ENCODE measurements around the gene EXOC6B. TPM values are rescaled to one million over a fixed set of nuclear protein-coding genes. Genes with fewer than 3 reads are reported as not detected.

Gene EXOC6B
- total RNA-seq, 1 experiment from 2014 or later, result 34.3 TPM

DNA sequence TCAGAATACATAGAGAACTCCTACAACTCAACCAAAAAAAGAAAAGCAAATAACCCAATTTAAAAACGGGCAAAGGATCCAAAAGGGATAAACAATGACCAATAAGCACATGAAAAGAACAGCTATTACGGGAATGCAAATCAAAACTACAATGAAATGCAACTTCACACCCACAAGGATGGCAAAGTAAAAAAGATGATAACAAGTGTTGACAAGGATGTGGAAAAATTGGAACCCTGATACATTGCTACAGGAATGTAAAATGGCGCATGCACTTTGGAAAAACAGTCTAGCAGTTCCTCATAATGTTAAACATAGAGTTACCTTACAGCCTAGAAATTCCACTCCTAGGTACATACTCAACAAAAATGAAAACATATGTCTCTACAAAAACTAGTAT, 4.7 kb downstream of the EXOC6B start:
- no peak overlapping the region for H2AFZ ChIP-seq
- H3K27me3 ChIP-seq (ENCODE audit: insufficient read depth, low read depth), result no peaks in the 10 kb centered on the region
- POLR2A ChIA-PET (ENCODE audit: unreplicated experiment), result no interaction called here
- H3K4me2 ChIP-seq, result no peak overlapping the region
- no peaks in the 10 kb centered on the region for H3K9me3 ChIP-seq (ENCODE audit: insufficient read depth, low read depth)
- TF ChIP-seq EZH2 (IDR thresholded peaks at IDR 0.05; ENCODE audit: low read depth), result no peak
- TF ChIP-seq, protein P1, sequence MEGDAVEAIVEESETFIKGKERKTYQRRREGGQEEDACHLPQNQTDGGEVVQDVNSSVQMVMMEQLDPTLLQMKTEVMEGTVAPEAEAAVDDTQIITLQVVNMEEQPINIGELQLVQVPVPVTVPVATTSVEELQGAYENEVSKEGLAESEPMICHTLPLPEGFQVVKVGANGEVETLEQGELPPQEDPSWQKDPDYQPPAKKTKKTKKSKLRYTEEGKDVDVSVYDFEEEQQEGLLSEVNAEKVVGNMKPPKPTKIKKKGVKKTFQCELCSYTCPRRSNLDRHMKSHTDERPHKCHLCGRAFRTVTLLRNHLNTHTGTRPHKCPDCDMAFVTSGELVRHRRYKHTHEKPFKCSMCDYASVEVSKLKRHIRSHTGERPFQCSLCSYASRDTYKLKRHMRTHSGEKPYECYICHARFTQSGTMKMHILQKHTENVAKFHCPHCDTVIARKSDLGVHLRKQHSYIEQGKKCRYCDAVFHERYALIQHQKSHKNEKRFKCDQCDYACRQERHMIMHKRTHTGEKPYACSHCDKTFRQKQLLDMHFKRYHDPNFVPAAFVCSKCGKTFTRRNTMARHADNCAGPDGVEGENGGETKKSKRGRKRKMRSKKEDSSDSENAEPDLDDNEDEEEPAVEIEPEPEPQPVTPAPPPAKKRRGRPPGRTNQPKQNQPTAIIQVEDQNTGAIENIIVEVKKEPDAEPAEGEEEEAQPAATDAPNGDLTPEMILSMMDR (conservative IDR thresholded peaks at IDR 0.05), result no peak
- peaks cover 8% of the 10 kb centered on the region for H3K36me3 ChIP-seq (ENCODE audit: low read depth)
- H4K20me1 ChIP-seq (ENCODE audit: insufficient read depth), result no peaks in the 10 kb centered on the region
- BruUV-seq (replicated peaks), result no TSS peak
- H3K9me2 ChIP-seq (ENCODE audit: insufficient read depth), result peaks cover 3% of the 10 kb centered on the region; the same call in 1 of the 2 replicates
- intact Hi-C loops (cut with micrococcal nuclease; ENCODE audit: unreplicated experiment), result no loop called here
- H3K4me3 ChIP-seq, result no peak overlapping the region
- no peak for DNase-seq
- CTCF ChIA-PET, result interaction anchor here (1.4 kb wide), 1 partner anchor 41 kb away, joined by 3 read pairs; no protein-coding TSS in a partner anchor
- no peaks in the 10 kb centered on the region; the same call in 1 of the 2 replicates for H3F3A ChIP-seq (ENCODE audit: insufficient read depth, low read depth)
- H3K4me1 ChIP-seq (replicated peaks; ENCODE audit: insufficient read depth), result peaks cover 36% of the 10 kb centered on the region
- H3K27ac ChIP-seq, result no peak overlapping the region
- H3K79me2 ChIP-seq (ENCODE audit: low read depth), result peaks cover 54% of the 10 kb centered on the region

DNA sequence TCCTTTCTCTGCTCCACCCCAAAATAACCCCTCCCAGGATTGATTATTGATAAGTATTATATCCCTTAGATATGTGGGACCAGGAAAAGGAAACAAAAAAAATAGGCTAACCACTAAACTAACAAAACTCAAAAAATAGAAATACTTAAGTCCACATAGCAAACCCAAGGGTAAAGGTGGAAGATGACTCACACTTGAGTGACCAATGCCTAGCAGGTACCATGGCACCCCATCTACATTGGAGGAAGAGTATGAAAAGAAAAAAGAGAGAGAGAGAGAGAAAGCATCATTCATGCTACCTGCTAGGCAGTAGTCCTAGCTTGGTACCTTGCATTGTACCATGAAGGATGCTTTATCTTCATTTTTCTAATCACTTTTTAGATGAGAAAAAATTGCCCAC, 6.3 kb downstream of the EXOC6B start:
- ChIA-PET CTCF (no interaction called here), POLR2A (ENCODE audit: unreplicated experiment) (no interaction called here)
- no TSS peak for BruUV-seq (replicated peaks)
- Histone ChIP-seq H3F3A (ENCODE audit: insufficient read depth, low read depth) (no peaks in the 10 kb centered on the region), H3K36me3 (ENCODE audit: low read depth) (peaks cover 8% of the 10 kb centered on the region), H3K27me3 (ENCODE audit: insufficient read depth, low read depth) (no peaks in the 10 kb centered on the region), H3K79me2 (ENCODE audit: low read depth) (peaks cover 51% of the 10 kb centered on the region), H4K20me1 (ENCODE audit: insufficient read depth) (no peaks in the 10 kb centered on the region), H3K9me2 (ENCODE audit: insufficient read depth) (peaks cover 3% of the 10 kb centered on the region; the same call in 1 of the 2 replicates), H3K4me3 (no peak overlapping the region), H2AFZ (no peak overlapping the region), H3K4me2 (no peak overlapping the region), H3K4me1 (replicated peaks; ENCODE audit: insufficient read depth) (peaks cover 30% of the 10 kb centered on the region), H3K9me3 (ENCODE audit: insufficient read depth, low read depth) (no peaks in the 10 kb centered on the region), H3K27ac (no peak overlapping the region)
- DNase-seq, result no peak
- TF ChIP-seq EZH2 (IDR thresholded peaks at IDR 0.05; ENCODE audit: low read depth), result no peak
- TF ChIP-seq, protein P1 (conservative IDR thresholded peaks at IDR 0.05), result no peak
- intact Hi-C loops (cut with micrococcal nuclease; ENCODE audit: unreplicated experiment), result no loop called here

DNA sequence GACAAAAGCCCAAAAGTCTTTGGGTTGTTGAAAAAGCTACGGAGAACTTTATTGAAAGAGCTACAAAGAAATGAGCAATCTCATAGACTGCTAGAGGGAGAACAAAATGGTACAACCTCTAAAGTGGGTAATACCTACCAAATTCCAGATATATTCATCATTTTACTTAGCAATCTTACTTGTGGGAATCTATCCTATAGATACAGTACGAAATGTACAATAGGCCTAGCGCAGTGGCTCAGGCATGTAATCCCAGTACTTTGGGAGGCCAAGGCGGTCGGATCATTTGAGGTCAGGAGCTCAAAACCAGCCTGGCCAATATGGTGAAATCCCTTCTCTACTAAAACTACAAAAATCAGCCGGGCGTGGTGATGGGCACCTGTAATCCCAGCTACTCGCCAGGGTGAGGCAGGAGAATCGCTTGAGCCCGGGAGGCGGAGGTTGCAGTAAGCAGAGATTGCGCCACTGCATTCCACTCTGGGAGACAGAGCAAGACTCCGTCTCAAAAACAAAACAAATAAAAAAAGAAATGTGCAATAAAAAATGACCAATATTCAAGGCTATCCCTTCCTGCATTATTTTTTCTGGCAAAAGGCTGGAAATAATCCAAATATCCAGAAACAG, 10.1 kb downstream of the EXOC6B start:
- no TSS peak for BruUV-seq (replicated peaks)
- no peak overlapping the region for H3K27ac ChIP-seq
- ChIA-PET POLR2A (ENCODE audit: unreplicated experiment) (interaction anchor here (0.6 kb wide), 1 partner anchor 678 kb away, joined by 5 read pairs; no protein-coding TSS in a partner anchor), CTCF (no interaction called here)
- no peak for TF ChIP-seq EZH2 (IDR thresholded peaks at IDR 0.05; ENCODE audit: low read depth)
- TF ChIP-seq, protein P1 (conservative IDR thresholded peaks at IDR 0.05), result 0 out of 2 replicates have a peak, but pooled peaks have one; percentile 27
- peak in 1 of 2 experiments; percentile 45 for DNase-seq
- no peaks in the 10 kb centered on the region; the same call in 1 of the 2 replicates for H3K36me3 ChIP-seq (ENCODE audit: low read depth)
- peaks cover 14% of the 10 kb centered on the region; the same call in 1 of the 2 replicates for H3K4me1 ChIP-seq (replicated peaks; ENCODE audit: insufficient read depth)
- no peak overlapping the region for H3K4me3 ChIP-seq
- H3K4me2 ChIP-seq, result no peak overlapping the region
- no peaks in the 10 kb centered on the region for H3F3A ChIP-seq (ENCODE audit: insufficient read depth, low read depth)
- intact Hi-C loops (cut with micrococcal nuclease; ENCODE audit: unreplicated experiment), result no loop called here
- H3K79me2 ChIP-seq (ENCODE audit: low read depth), result peaks cover 39% of the 10 kb centered on the region
- no peak overlapping the region for H2AFZ ChIP-seq
- H3K27me3 ChIP-seq (ENCODE audit: insufficient read depth, low read depth), result no peaks in the 10 kb centered on the region
- H3K9me3 ChIP-seq (ENCODE audit: insufficient read depth, low read depth), result no peaks in the 10 kb centered on the region
- no peaks in the 10 kb centered on the region for H4K20me1 ChIP-seq (ENCODE audit: insufficient read depth)
- no peaks in the 10 kb centered on the region for H3K9me2 ChIP-seq (ENCODE audit: insufficient read depth)
